Lower lobe of right lung (tissue), 2 donors: ENCODE data around the gene ADAM12. TPM values are rescaled to one million over a fixed set of nuclear protein-coding genes. Genes with fewer than 3 reads are reported as not detected.

Experiments
- ATAC-seq, 2 donors: fragments of 200-7000 bp; cut with Tn5 transposase; one replicate each; pipeline ENCODE4 v1.9.1; 2020 to 2022; ENCODE audit warnings: mild to moderate bottlenecking in 2 of 2, moderate library complexity in 2 of 2
- DNase-seq: peaks from one replicate; pipeline ENCODE4 v3.0.0-alpha.2; 2020
- H3K27ac ChIP-seq: fragments of 200-600 bp; one replicate; pipeline ENCODE4 v1.8.0; 2022
- H3K27me3 ChIP-seq: fragments of 200-600 bp; one replicate; pipeline ENCODE4 v1.8.0; 2022; ENCODE audit warnings: low read depth
- H3K36me3 ChIP-seq: fragments of 200-600 bp; one replicate; pipeline ENCODE4 v1.8.0; 2022; ENCODE audit warnings: mild to moderate bottlenecking
- H3K4me1 ChIP-seq: fragments of 200-600 bp; one replicate; pipeline ENCODE4 v1.8.0; 2022
- H3K4me3 ChIP-seq: fragments of 200-600 bp; one replicate; pipeline ENCODE4 v1.8.0; 2022; ENCODE audit warnings: mild to moderate bottlenecking
- H3K9me3 ChIP-seq: fragments of 200-600 bp; one replicate; pipeline ENCODE4 v1.8.0; 2022
- intact Hi-C: fragments of 100-400 bp; cut with DNase I; formaldehyde crosslinking; loops from one replicate; pipeline ENCODE4 v1.11.0; 2022
- total RNA-seq: library from RNA; stranded (reverse); fragmentation: NEBNext Ultra II Directional; extraction: Animal tissue kit (Norgen Biotek cat#: 25700); gene quantifications from one replicate; pipeline ENCODE4 v1.2.1, GENCODE V29; 2021
- TF ChIP-seq, protein P1 (sequence below): fragments of 200-600 bp; IDR thresholded peaks from one replicate; pipeline ENCODE4 v1.8.0; 2022; ENCODE audit warnings: antibody characterized with exemption, mild to moderate bottlenecking
- donor health status: DM: no; HTN: yes; CAD: no; lungs with severe emphysema.

ADAM12 gene
- total RNA-seq, 1 donor from 2014 or later: 0.92 TPM

DNA sequence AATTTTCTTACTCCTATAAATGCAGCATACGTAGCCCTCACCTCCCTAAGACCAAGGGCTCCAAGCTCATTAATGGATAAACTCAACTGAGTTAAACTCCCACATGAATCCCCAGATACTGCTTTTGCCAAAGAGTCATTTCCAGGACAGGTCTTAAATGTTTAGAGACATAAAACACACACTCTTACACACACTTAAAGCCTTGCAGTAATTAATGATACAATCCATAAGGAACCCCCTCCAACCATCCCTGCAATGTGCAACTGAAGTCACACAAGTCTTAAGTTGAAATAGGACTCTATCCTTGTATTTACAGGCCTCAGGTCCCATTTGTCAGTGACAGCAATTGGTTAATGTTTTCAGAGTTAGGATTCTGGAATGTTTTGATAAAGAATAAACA is 297.8 kb downstream of the ADAM12 start:
- TF ChIP-seq, protein P1, sequence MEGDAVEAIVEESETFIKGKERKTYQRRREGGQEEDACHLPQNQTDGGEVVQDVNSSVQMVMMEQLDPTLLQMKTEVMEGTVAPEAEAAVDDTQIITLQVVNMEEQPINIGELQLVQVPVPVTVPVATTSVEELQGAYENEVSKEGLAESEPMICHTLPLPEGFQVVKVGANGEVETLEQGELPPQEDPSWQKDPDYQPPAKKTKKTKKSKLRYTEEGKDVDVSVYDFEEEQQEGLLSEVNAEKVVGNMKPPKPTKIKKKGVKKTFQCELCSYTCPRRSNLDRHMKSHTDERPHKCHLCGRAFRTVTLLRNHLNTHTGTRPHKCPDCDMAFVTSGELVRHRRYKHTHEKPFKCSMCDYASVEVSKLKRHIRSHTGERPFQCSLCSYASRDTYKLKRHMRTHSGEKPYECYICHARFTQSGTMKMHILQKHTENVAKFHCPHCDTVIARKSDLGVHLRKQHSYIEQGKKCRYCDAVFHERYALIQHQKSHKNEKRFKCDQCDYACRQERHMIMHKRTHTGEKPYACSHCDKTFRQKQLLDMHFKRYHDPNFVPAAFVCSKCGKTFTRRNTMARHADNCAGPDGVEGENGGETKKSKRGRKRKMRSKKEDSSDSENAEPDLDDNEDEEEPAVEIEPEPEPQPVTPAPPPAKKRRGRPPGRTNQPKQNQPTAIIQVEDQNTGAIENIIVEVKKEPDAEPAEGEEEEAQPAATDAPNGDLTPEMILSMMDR: no peak
- H3K4me3 ChIP-seq: no peak overlapping the region
- no peaks in the 10 kb centered on the region for H3K4me1 ChIP-seq
- ATAC-seq (no peak), DNase-seq (no peak)
- H3K36me3 ChIP-seq: no peaks in the 10 kb centered on the region
- no peak overlapping the region for H3K27ac ChIP-seq
- no peaks in the 10 kb centered on the region for H3K9me3 ChIP-seq
- intact Hi-C loops: no loop called here
- H3K27me3 ChIP-seq: no peaks in the 10 kb centered on the region

- H3K9me3 ChIP-seq: no peaks in the 10 kb centered on the region
- H3K4me3 ChIP-seq: no peak overlapping the region
- no peaks in the 10 kb centered on the region for H3K4me1 ChIP-seq
- H3K36me3 ChIP-seq: no peaks in the 10 kb centered on the region
- TF ChIP-seq, protein P1: no peak
- peak in 1 of 2 donors; percentile 28 for ATAC-seq
- H3K27ac ChIP-seq: no peak overlapping the region
- DNase-seq: no peak
- H3K27me3 ChIP-seq: no peaks in the 10 kb centered on the region
- intact Hi-C loops: no loop called here
These were observed 300.3 kb downstream of the ADAM12 start for GRCh38 chr10:126087796-126088505.

GRCh38 chr10:126087153-126087680 is 301.1 kb downstream of the ADAM12 start:
- Histone ChIP-seq H3K27ac (no peak overlapping the region), H3K36me3 (no peaks in the 10 kb centered on the region), H3K4me1 (no peaks in the 10 kb centered on the region), H3K27me3 (no peaks in the 10 kb centered on the region), H3K4me3 (no peak overlapping the region), H3K9me3 (no peaks in the 10 kb centered on the region)
- TF ChIP-seq, protein P1: no peak
- intact Hi-C loops: no loop called here
- DNase-seq: no peak
- ATAC-seq: no peak

GRCh38 chr10:126085806-126086205 is 302.5 kb downstream of the ADAM12 start:
- intact Hi-C loops: no loop called here
- no peak overlapping the region for H3K27ac ChIP-seq

DNA sequence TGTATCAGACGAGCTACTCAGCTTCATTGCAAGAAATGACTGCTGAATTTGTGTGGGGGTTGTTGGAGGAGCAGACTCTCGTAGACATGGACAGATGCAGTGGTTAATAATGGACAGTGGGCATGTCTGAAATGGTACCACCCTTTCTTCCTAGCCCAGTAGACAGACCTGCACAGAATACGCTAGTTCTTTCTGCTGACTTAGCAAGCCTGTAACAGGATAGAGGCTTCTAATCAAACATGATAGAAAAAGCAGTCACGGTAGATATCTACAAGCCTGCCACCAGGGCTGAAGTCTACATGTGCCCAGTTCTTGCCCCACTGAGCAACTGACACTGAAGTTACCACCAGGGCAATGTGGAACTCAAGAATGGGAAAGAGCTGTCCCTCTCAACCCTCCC is 303.9 kb downstream of the ADAM12 start:
- DNase-seq: no peak
- Histone ChIP-seq H3K27me3 (no peaks in the 10 kb centered on the region), H3K36me3 (no peaks in the 10 kb centered on the region), H3K9me3 (no peaks in the 10 kb centered on the region), H3K4me3 (no peak overlapping the region), H3K4me1 (no peaks in the 10 kb centered on the region), H3K27ac (no peak overlapping the region)
- intact Hi-C loops: no loop called here
- TF ChIP-seq, protein P1: no peak
- no peak for ATAC-seq

More at GRCh38 chr10:126085806-126086205, 302.5 kb downstream of the ADAM12 start:
- no peak for DNase-seq
- Histone ChIP-seq H3K4me1 (no peaks in the 10 kb centered on the region), H3K9me3 (no peaks in the 10 kb centered on the region), H3K36me3 (no peaks in the 10 kb centered on the region), H3K4me3 (no peak overlapping the region), H3K27me3 (no peaks in the 10 kb centered on the region)
- TF ChIP-seq, protein P1: no peak
- ATAC-seq: no peak
